Measurements from ENCODE around the gene TMEM171.

The TMEM171 gene

GRCh38 chr5:73103870-73104299 lies 16.5 kb upstream of the TMEM171 start:
- Histone ChIP-seq H3K9me2 (replicated peaks; ENCODE audit: low read depth, low read length) (no peaks in the 10 kb centered on the region), H3K4me1 (ENCODE audit: insufficient read depth, low read length, poor library complexity, severe bottlenecking) (no peaks in the 10 kb centered on the region), H3K4me3 (ENCODE audit: low read length, poor library complexity, severe bottlenecking) (no peak overlapping the region), H3K9me3 (ENCODE audit: insufficient read depth, low read depth, low read length) (no peaks in the 10 kb centered on the region), H3K27me3 (ENCODE audit: insufficient read depth, low read length, poor library complexity, severe bottlenecking) (no peaks in the 10 kb centered on the region), H3K79me2 (ENCODE audit: insufficient read depth, low read length) (no peaks in the 10 kb centered on the region), H3F3A (ENCODE audit: low read depth) (no peaks in the 10 kb centered on the region), H3K36me3 (ENCODE audit: insufficient read depth, low read length) (no peaks in the 10 kb centered on the region), H2AFZ (ENCODE audit: low read length) (no peak overlapping the region), H4K20me1 (ENCODE audit: insufficient read depth, low read length, poor library complexity, severe bottlenecking) (no peaks in the 10 kb centered on the region), H3K9ac (ENCODE audit: low read depth, low read length, poor library complexity, severe bottlenecking) (no peak overlapping the region), H3K4me2 (ENCODE audit: low read depth, low read length, poor library complexity, severe bottlenecking) (no peak overlapping the region)
- TF ChIP-seq EZH2phosphoT487 (IDR thresholded peaks at IDR 0.05; ENCODE audit: borderline replicate concordance) (no peak), CTCF (conservative IDR thresholded peaks at IDR 0.05; ENCODE audit: low read length) (no peak)

DNA sequence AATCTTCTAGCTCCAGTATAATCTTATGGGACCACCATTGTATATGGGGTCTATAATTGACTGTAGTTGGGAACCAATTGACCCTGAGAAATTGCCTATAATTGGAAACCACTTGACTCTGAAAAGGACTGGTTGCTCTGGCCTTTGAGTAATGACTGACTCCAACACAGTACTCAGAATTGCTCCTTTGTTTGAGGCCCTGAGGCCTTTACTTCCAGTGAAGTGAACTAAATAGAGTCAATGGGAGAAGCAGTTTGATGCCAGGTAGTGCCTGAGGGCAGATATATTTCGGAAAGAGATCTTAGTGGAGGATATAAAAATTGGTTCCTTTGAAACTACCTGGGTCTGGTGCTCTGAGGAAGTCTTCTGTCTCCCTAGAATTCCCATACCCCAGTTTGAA lies 16.0 kb upstream of the TMEM171 start:
- no peak for TF ChIP-seq EZH2phosphoT487 (IDR thresholded peaks at IDR 0.05; ENCODE audit: borderline replicate concordance)
- TF ChIP-seq CTCF (conservative IDR thresholded peaks at IDR 0.05; ENCODE audit: low read length) = no peak
- H3K4me1 ChIP-seq (ENCODE audit: insufficient read depth, low read length, poor library complexity, severe bottlenecking) = no peaks in the 10 kb centered on the region

DNA sequence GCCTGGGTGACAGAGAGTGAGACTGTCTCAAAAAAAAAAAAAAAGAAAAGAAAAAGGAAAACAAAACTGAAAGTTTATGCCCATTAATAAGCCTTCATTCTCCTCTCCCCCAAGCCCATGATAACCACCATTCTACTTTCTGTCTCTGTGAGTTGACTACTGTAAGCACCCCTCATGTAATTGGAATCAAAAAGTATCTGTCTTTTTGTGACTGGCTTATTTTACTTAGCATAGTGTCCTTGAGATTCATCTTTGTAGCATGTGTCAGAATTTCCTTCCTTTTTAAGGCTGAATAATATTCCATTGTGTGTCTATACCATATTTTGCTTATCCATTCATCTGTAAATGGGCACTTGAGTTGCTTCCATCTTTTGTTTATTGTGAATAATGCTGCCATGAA lies 14.0 kb upstream of the TMEM171 start:
- TF ChIP-seq CTCF (conservative IDR thresholded peaks at IDR 0.05; ENCODE audit: low read length) (no peak), EZH2phosphoT487 (IDR thresholded peaks at IDR 0.05; ENCODE audit: borderline replicate concordance) (no peak)
- H3K4me1 ChIP-seq (ENCODE audit: insufficient read depth, low read length, poor library complexity, severe bottlenecking) = no peaks in the 10 kb centered on the region
- no peaks in the 10 kb centered on the region for H3F3A ChIP-seq (ENCODE audit: low read depth)
- H3K79me2 ChIP-seq (ENCODE audit: insufficient read depth, low read length) = no peaks in the 10 kb centered on the region
- no peaks in the 10 kb centered on the region for H3K27me3 ChIP-seq (ENCODE audit: insufficient read depth, low read length, poor library complexity, severe bottlenecking)
- H3K9me3 ChIP-seq (ENCODE audit: insufficient read depth, low read depth, low read length) = no peaks in the 10 kb centered on the region
- H3K36me3 ChIP-seq (ENCODE audit: insufficient read depth, low read length) = no peaks in the 10 kb centered on the region
- no peak overlapping the region for H3K9ac ChIP-seq (ENCODE audit: low read depth, low read length, poor library complexity, severe bottlenecking)
- no peaks in the 10 kb centered on the region for H4K20me1 ChIP-seq (ENCODE audit: insufficient read depth, low read length, poor library complexity, severe bottlenecking)
- no peak overlapping the region for H3K4me3 ChIP-seq (ENCODE audit: low read length, poor library complexity, severe bottlenecking)
- H3K9me2 ChIP-seq (replicated peaks; ENCODE audit: low read depth, low read length) = no peaks in the 10 kb centered on the region
- no peak overlapping the region for H2AFZ ChIP-seq (ENCODE audit: low read length)
- no peak overlapping the region for H3K4me2 ChIP-seq (ENCODE audit: low read depth, low read length, poor library complexity, severe bottlenecking)

More for the DNA sequence above, 16.0 kb upstream of the TMEM171 start:
- H3K4me2 ChIP-seq (ENCODE audit: low read depth, low read length, poor library complexity, severe bottlenecking) = no peak overlapping the region
- H3K27me3 ChIP-seq (ENCODE audit: insufficient read depth, low read length, poor library complexity, severe bottlenecking) = no peaks in the 10 kb centered on the region
- no peaks in the 10 kb centered on the region for H4K20me1 ChIP-seq (ENCODE audit: insufficient read depth, low read length, poor library complexity, severe bottlenecking)
- H3F3A ChIP-seq (ENCODE audit: low read depth) = no peaks in the 10 kb centered on the region
- no peaks in the 10 kb centered on the region for H3K36me3 ChIP-seq (ENCODE audit: insufficient read depth, low read length)
- H3K4me3 ChIP-seq (ENCODE audit: low read length, poor library complexity, severe bottlenecking) = no peak overlapping the region
- no peaks in the 10 kb centered on the region for H3K79me2 ChIP-seq (ENCODE audit: insufficient read depth, low read length)
- no peak overlapping the region for H3K9ac ChIP-seq (ENCODE audit: low read depth, low read length, poor library complexity, severe bottlenecking)
- H3K9me2 ChIP-seq (replicated peaks; ENCODE audit: low read depth, low read length) = no peaks in the 10 kb centered on the region
- no peaks in the 10 kb centered on the region for H3K9me3 ChIP-seq (ENCODE audit: insufficient read depth, low read depth, low read length)
- H2AFZ ChIP-seq (ENCODE audit: low read length) = no peak overlapping the region
